HG02970 (cell line): ENCODE results near the gene SLC41A1.
"Not testable (repeated sequence)": the region's sequence is repeated elsewhere in the genome, so short reads cannot be mapped to it uniquely, and the experiment has no call there.

Experiments used
- ATAC-seq: cut with Tn5 transposase; IDR thresholded peaks from one replicate; pipeline ENCODE4 v1.9.1; 2021; ENCODE audit warnings: mild to moderate bottlenecking, moderate library complexity, moderate number of reproducible peaks; ENCODE audit not compliant: unreplicated experiment, low FRiP score

Gene SLC41A1

GRCh38 chr1:205823260-205823659 is 10.3 kb upstream of the SLC41A1 start:
- not testable (repeated sequence) for ATAC-seq

- ATAC-seq: no peak
Measured at GRCh38 chr1:205822397-205822796, 9.4 kb upstream of the SLC41A1 start.

- ATAC-seq: no peak
Measured at GRCh38 chr1:205817988-205818387, 5.0 kb upstream of the SLC41A1 start.

GRCh38 chr1:205817364-205817763 is 4.4 kb upstream of the SLC41A1 start:
- ATAC-seq: no peak

- ATAC-seq: no peak
Measured at GRCh38 chr1:205813755-205814058, 709 bp upstream of the SLC41A1 start.

- ATAC-seq: no peak
Measured at GRCh38 chr1:205812271-205812877, 624 bp downstream of the SLC41A1 start.

- no peak for ATAC-seq
Measured at GRCh38 chr1:205811660-205812059, 1.3 kb downstream of the SLC41A1 start.

- no peak for ATAC-seq
Measured at GRCh38 chr1:205810448-205811157, 2.4 kb downstream of the SLC41A1 start.

- ATAC-seq: no peak
Measured at GRCh38 chr1:205809942-205810345, 3.1 kb downstream of the SLC41A1 start.

GRCh38 chr1:205809469-205809868 is 3.5 kb downstream of the SLC41A1 start:
- ATAC-seq: no peak

- ATAC-seq: no peak
Measured at GRCh38 chr1:205805082-205805711, 7.8 kb downstream of the SLC41A1 start.

GRCh38 chr1:205804605-205805004 is 8.4 kb downstream of the SLC41A1 start:
- ATAC-seq: no peak

- no peak for ATAC-seq
Measured at GRCh38 chr1:205803986-205804385, 9.0 kb downstream of the SLC41A1 start.

GRCh38 chr1:205802060-205802459 is 10.9 kb downstream of the SLC41A1 start:
- ATAC-seq: no peak

- ATAC-seq: no peak
Measured at GRCh38 chr1:205800981-205801703, 11.9 kb downstream of the SLC41A1 start.

- ATAC-seq: no peak
Measured at GRCh38 chr1:205800427-205800826, 12.6 kb downstream of the SLC41A1 start.

- no peak for ATAC-seq
Measured at GRCh38 chr1:205798577-205798976, 14.4 kb downstream of the SLC41A1 start.

- no peak for ATAC-seq
Measured at GRCh38 chr1:205797168-205797567, 15.8 kb downstream of the SLC41A1 start.

GRCh38 chr1:205794011-205794730 is 18.8 kb downstream of the SLC41A1 start:
- no peak for ATAC-seq

GRCh38 chr1:205792961-205793673 is 19.9 kb downstream of the SLC41A1 start:
- ATAC-seq: no peak
